Cortex of kidney (tissue), 1 donor: ENCODE measurements around the gene MARCOL.
"Not testable (repeated sequence)": the region's sequence is repeated elsewhere in the genome, so short reads cannot be mapped to it uniquely, and the experiment has no call there.

Experiments used
- DNase-seq: peaks from one replicate; lab custom pipeline; 2025; lab: John Stamatoyannopoulos, UW

MARCOL gene

DNA sequence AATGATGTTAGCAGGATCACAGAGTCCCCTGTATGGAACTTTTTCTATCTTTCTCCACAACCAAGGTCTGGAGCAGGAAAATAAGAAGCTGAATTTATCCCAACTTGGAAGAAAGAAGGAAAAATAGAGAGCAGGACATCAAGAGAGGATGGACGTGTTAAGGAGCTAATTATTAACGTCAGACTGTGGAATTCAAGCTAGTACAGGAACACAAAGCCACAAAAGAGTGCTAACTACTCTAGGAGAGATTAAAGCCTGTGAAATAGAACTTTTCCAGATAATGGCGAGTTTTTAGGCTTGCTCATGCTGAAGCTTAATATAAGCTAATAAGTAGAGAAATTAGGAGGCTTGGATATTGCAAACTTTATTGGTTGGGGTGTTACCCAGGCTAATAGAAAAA lies 29.6 kb downstream of the MARCOL start:
- no peak for DNase-seq

- DNase-seq: no peak
Observed at GRCh38 chr5:148268566-148268965, 30.2 kb downstream of the MARCOL start, which contains the start of gene SPINK13. Gene SPINK13, plus strand, starts transcription at chr5:148268794. Its CDS starts 1,279 bp downstream, at chr5:148270073.

- not testable (repeated sequence) for DNase-seq
Observed at GRCh38 chr5:148275129-148275528, 36.8 kb downstream of the MARCOL start.

DNA sequence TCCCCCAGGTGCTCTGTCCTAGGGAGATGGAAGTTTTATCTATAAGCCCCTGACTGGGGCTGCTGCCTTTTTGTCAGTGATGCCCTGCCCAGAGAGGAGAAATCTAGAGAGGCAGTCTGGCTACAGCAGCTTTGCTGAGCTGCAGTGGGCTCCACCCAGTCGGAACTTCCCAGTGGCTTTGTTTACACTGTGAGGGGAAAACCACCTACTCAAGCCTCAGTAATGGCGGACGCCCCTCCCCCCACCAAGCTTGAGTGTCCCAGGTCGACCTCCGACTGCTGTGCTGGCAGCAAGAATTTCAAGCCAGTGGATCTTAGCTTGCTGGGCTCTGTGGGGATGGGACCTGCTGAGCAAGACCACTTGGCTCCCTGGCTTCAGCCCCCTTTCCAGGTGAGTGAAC lies 42.6 kb downstream of the MARCOL start:
- DNase-seq: not testable (repeated sequence)

DNA sequence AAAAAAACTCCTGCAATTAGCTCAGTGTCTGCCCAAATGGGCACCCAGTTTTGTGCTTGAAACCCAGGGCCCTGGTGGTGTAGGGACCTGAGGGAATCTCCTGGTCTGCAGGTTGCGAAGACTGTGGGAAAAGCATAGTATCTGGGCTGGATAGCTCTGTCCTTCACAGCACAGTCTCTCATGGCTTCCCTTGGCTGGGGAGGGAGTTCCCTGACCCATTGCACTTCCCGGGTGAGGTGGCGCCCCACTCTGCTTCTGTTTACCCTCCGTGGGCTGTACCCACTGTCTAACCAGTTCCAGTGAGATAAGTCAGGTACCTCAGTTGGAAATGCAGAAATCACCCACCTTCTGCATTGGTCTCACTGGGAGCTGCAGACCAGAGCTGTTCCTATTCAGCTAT lies 43.0 kb downstream of the MARCOL start:
- DNase-seq: not testable (repeated sequence)

GRCh38 chr5:148290271-148291195 lies 52.2 kb downstream of the MARCOL start:
- DNase-seq: no peak
